GM19455 (cell line): ENCODE results near the gene ADRM1.

Source experiments
- ATAC-seq: cut with Tn5 transposase; IDR thresholded peaks from one replicate; pipeline ENCODE4 v1.9.1; 2021; ENCODE audit not compliant: unreplicated experiment

The ADRM1 gene

GRCh38 chr20:62321975-62322374 is 19.2 kb downstream of the ADRM1 start:
- no peak for ATAC-seq

GRCh38 chr20:62322492-62323041 is 19.8 kb downstream of the ADRM1 start:
- ATAC-seq, result no peak

DNA sequence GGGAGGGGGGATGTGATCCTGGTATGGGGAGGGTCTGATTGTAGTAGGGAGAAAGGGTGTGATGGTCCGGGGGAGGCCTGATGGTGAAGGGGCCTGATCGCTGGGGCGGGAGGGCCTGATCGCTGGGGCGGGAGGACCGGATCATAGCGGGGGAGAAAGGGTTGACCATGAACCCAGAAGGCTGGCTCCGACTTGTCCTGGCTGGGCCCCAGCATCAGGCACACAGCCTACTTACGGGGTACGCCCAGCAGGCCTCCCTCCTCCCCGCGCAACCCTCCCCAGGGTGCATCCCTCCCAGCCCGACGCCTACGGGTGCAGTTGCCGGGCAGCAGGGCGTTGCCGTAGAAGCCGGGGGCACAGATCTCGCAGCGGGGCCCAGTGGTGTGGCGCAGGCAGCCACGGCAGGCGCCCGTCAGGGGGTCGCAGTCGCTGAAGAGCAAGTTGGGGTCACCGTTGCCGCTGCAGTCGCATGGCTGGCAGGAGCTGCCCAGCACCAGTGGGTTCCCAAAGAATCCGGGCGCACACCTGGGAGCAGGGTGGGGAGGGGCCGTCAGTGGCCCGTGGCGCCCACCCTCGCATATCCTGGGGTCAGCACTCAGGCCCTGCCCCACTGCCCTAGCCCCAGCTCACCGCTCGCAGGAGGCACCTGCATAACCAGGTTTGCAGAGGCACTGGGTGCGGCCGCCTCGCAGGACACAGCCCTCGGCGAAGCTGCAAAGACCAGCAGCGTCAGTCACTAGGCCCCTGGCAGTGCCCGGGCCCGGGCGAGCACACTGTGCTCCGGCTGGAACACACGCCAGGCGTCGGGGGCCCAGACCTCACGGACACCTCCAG is 20.6 kb downstream of the ADRM1 start:
- ATAC-seq, result no peak

DNA sequence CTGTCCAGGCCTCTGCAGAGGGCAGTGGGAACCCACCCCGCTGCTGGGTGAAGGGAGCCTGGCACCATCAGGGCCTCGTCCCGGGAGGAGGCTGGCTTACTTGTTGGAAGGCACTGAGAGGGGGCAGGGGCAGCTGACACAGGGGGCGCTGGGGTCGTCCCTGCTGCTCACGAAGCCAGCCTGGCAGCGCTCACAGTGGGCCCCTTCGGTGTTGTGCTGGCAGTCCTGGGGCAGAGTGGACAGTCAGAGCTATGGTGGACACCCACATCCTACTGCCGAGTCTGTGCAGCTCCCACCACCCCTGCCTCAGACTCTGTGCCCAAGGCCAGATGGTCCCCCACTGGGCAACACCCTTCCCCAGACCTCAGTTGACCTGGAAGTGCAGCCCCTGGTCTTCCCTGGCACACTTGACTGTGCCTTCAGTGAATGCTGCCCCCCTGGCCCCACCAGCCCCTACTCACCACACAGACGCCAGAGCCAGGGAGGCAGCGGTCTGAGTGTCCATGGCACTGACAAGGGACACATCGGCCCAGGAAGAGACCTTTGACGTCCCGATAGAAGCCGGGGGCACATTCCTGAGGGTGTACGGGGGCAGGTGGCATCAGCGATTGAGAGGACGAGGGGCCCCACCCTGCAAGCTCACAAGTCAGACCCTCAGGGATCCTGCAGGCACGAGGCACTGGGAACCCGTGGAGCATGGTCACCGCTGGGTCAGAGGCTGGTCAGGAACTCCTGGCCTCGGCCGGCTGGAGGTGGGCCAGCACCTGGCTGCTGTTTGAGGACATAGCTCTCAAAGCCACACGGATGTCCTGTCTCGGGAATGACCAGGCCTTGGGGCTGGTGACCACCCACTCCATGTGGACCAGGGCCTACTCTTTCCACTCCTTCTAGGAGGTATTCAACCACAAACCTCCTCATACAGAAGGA is 21.4 kb downstream of the ADRM1 start:
- no peak for ATAC-seq

DNA sequence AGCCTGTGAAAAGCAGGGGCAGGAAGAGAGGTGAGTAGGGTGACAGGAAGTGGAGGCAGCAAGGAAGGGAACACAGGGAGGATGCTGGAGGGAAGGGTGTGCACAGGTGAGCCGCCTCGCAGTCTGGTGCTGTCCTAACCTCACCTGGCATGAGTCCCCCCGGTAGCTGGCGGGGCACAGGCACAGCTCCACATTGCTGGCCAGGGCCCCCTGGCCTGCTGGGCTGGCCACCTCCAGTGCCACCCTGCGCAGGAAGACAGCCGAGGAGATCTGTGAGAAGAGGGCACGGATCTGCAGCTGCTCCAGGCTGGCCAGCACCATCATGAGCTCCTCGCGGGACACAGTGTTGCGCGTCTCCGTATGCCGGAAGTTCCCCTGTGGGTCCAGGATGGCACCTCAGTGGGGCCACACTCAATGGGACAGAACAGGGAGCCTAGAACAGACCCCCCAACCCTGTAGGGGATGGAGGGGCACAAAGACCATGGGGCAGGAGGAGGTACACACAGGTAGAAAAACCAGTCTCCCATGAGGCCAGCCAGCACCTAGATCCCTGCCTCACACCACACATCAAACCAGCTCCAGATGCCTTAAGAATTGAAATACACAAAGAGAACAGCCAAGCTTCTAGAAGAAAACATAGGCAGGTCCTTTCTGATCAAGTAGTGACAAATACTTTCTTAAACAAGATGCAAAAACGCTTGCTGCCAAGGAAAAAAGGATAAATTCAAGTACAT is 22.5 kb downstream of the ADRM1 start:
- no peak for ATAC-seq

GRCh38 chr20:62326559-62326958 is 23.8 kb downstream of the ADRM1 start:
- ATAC-seq, result no peak

DNA sequence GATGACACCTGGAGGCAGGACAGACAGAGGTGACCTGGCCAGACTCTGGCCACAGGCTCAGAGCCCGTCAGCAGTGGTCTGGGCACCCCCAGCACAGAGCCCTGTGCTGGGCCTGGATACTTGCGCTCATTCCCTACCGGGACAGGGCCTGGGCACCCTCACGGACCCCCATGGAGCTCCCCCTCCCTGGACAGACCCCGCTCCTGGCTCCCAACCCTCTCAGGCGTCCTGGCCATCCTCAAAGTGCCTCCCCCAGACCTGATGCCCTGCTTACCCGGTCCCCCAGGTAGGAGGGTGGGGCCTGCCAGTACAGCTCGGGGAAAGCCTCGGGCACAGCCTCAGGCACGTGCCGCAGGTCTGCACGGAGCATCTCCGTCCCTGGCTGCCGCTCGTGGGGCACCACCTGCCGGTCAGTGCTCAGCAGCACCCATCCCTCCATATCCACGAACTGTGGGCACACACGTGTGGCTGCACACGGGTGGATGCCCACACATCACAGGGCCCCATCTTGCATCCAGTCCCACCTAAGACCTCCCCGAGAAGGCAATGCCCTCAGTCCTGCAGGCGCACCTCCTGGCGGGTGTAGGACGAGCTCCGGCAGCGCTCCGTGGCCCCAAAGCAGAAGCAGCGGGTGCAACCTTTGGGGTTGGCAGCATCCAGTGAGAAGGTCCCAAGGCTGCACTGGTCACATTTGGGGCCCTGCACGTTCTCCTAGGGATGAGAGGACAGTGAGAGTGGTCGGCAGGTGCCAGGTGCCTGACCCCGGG is 24.3 kb downstream of the ADRM1 start:
- no peak for ATAC-seq

DNA sequence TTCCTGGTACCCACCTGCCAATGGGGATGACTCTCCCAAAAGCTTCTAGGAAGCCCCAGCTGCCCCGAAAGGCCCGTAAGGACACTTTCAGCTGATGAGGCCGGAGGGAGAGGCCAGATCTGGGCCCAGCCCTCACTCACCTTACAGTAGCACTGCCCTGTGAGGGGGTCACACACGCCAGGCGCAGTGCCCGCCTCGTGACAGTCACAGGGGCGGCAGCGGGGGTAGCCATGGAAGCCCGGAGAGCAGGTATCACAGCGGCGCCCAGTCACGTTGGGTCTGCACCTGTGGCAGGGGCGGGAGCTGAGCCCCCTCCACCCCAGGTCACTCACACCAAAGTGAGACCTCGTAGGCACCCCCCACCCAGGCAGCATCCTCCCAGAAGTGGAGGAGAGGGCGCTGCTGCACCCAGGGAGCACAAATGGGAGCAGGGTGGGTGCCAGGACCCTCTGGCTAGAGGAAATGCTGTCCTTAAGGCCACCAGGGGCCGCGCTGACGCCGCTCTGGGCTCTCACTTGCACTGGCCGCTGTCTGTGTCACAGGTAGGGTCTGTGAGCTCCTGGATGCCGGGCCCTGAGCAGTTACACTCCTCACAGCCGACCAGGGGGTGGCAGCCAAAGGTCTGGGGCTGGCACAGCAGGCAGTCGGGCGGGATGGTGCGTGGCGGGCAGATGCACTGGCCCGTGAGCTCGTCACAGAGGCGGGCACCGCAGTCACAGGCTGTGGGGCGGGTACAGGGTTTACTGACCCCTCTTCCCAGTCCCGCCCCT is 25.1 kb downstream of the ADRM1 start:
- ATAC-seq, result no peak

DNA sequence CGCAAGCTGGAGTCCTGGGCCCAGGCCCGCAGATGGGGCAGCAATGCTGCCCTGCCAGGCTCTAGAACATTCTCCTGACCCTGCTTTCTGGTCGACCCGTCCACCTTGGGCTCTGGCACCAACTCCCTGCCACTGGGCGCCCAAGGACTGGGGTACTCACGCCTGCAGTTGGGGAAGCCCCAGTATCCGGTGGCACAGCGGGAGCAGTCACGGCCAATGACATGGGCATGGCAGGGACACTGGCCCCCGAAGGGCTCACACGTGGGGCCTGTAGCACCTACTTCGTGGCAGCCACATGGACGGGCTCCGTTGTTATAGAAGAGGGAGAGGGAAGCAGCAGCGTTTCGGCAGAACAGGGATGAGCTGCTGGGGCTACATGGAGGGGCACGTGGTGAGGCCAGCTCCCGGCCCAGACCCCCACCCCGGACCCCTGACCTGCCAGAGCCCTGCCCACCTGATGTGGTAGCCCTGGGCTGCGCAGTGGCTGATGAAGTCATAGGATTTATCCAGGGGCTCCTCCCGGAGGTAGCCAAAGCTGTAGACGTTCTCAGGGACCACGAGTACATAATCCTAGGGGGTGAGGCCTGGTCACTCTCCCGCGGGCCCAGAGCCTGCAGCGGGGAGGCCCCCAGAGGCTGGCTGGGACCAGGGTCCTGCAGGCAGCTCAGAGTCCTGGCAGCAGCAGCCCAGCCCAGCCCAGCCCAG is 26.0 kb downstream of the ADRM1 start:
- no peak for ATAC-seq

DNA sequence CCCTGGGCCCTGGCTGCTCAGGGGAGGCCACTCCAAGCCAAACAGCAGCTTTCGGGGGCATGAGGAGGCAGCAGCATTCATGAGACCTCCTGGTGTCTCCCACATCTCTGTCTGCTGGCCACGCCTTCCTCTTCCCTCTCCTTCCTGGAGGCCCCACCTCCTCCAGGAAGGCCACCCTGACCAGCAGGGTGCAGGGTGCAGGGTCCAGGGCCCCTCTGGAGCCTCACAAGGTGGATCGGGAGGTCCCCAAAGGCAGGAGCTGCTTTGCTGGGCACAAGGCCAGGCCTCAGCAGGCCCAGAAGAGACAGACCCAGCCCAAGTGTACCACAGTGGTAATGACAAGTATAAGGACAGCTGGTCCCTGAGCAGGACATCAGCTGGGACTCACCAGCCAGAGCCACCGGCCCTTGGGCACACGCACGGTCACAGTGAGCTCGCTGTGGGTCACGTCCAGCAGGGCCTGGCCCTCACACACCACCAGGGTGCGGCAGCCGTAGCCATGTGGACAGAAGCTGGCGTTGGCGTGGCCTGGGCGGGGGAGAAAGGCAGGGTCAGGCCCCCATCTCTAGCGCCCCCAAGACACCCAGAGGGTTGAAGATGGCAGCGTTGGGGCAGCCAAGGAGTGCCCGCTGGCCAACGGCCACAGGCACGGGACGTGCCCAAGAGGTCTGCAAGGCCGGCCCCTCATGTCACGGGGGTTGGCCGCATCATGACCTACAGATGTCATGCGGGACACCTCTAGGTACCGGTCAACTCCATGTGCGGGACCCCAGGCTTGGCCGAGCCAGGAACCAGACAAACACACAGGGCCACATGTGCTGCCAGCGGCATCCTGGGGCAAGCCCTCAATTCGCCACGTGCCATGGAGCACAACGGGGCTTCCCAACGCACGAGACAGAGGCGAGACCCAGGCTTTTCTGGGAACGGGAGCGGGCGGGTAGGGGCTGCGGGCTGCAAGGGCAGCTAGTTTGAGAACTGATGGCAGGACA is 26.9 kb downstream of the ADRM1 start:
- ATAC-seq, result no peak

DNA sequence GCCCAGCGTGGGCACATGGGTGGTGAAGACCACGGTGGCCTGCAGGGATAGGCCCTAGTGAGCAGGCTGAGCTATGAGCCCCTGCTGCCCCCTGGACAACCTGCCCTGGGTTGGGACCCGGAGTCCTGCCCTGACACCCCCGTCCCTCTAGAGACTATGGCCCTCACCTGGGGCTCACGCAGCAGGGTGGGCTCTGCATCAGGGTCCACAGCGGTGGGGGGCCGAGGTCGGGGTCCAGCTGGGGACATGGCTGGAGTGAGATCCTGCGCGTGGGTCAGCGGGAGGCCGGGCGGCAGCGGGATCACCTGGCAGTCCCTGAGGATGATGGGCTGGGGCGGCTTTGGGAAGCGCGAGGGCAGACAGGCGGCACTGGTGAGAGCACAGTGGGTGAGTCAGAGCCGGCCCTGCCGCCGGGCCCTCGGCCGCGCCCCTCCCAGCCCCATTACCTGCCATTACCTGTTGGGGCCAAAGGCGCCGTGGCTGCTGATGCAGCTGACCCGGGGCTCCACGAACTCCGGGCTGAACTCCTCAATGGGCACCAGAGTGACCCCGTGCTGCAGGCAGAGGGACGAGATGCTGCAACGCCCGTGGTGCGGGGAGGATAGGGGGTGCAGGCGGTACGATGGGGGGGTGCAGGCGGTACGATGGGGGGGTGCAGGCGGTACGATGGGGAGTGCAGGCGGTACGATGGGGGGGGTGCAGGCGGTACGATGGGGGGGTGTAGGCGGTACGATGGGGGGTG is 27.9 kb downstream of the ADRM1 start:
- no peak for ATAC-seq

DNA sequence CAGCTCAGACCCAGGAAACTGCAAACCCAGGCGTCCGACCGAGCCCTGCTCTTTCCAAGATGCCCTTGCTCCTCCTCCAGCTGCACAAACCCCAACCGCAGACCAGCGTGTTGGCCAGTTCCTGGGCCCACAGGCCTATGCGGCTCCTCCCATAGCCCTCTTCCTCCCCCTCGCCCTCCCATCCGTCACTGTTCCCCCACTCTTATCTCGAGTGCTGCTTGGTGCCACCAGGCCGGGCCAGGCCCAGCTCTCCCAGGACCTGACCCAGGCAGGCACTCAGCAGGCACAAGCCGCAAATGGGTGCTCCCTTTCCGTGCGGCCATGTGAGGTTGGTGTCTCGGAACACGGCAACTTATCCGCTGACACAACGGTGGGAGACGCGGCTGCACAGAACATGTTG is 28.6 kb downstream of the ADRM1 start:
- no peak for ATAC-seq

DNA sequence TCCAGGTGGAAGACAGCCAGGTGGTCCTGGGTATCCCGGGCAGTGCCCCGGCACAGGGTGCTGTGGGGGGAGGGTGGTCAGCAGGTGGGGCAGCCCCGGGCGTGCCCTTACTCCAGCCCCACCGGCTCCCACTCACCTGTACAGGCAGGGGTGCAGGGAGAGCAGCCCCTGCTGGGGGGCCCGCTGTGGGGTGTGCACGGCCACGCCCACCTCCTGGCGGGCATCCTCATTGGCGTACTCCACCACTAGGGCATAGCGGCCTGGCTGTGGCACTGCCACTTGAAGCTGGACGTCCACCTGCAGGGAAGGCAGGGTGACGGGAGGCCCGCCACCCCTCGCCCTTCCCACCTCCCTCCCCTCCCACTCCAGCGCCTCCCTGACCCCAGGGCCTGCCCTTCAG is 29.6 kb downstream of the ADRM1 start:
- no peak for ATAC-seq

- ATAC-seq, result no peak
Observed at GRCh38 chr20:62332989-62333819, 30.4 kb downstream of the ADRM1 start.

DNA sequence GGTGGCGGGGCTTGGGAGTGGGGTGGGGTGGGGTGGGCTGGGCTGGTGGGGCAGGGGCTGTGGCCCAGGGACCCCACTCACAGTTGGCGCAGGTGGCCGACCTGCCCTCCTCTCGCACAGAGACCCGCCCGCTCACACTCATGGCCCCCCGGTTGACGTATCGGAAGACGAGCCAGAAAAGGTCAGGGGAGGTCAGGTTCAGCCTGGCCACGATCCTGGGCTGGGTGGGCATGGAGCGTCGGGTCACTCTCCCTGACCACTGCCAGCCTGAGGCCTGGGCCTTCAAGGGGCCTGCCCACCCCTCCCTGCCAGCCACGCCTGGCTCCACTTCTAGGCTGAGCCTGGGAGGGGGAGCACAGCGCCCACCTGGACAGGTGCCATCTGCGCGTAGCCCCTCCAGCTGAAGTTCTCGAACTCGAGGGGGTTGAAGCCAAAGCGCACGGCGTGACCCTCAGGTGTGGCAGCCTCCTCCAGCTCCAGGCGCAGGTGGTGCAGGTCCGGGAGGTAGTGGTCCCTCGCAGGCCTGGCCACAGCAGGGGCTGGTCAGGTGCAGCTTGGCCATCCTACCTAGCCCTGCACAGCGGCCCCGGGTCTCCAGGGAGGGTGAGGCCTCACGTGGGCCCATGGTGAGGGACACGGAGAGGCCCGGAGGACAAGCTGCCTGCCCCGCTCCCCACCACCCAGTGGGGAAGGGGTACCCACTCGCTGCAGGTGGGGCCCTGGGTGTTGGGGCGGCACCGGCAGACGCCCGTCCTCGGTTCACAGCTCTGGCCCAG is 31.2 kb downstream of the ADRM1 start:
- ATAC-seq, result no peak
